ENCODE measurements around the gene KCNJ10.

DNA sequence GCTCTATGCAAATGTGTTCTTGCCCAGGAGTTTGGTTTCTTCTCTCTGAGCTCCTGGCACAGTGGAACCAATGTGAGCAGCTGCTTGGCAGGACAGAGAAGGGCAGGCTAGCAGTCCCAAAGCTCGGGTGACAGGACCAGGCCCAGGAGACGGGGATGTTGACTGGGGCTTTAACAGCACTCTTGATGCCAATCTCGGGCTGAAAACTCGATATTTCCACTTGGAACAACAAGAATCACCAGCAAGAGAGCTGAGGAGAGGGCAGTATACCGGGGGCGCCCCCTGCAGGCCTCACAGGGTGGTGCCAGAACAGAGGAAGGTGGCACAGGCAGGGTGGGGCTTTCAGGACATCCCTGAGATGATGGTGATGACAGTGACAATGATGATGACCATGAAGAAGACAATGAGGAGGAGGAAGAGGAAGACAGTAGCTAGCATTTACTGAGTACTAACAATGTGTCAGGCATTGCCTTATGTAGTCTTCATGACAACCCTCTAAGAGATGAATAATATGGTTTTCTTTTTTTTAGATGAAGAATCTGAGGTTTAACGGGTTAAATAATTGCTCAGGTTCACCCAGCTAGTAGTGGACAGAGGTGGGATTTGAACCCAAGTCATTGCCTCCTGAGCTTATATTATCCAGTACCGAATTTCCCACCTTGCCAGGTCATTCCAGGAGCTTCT lies 8.7 kb upstream of the KCNJ10 start:
- TF ChIP-seq POLR2A (IDR thresholded peaks at IDR 0.05; ENCODE audit: low read length), result no peak
- TF ChIP-seq GATA1 (IDR thresholded peaks at IDR 0.05; ENCODE audit: low read depth, low read length), result no peak
